ENCODE data around the gene LAMB1.

LAMB1 gene

DNA sequence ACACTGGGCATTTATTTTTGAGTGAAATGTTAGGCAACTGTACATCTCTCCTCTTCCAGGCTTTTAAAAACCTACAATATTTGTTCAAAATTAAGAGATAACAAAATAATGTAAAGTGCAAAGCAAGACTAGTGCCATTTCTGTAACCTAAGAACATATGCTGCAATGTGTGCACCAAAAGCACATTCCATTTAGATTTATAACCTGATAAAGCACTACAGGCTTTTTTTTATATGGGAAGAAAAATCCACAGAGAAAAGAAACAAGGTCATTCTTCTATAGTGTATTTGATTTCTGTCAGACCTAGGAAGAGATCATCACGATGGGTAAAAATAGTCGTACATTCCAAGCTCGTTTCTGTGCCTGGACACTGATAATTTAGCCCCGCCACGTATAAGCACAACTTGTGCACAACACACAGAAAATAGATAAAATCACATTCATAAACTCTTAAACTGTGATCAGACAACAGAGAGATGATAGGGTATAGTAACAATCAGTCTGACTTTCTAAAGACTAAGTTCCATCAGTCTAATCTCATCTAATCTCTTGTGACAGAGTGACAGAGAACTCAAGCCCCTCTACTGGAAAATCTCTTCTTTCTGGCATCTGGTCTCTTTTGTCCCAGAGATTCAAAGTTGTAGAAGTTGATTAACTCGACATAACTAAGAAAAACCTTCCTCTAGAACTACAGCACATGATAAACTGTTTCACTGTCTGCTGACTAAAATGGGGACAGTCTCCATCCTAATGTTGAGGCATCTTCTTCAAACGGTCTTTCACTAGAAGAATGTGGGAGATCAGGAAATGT, 6.7 kb downstream of the LAMB1 start:
- no peak for DNase-seq

DNA sequence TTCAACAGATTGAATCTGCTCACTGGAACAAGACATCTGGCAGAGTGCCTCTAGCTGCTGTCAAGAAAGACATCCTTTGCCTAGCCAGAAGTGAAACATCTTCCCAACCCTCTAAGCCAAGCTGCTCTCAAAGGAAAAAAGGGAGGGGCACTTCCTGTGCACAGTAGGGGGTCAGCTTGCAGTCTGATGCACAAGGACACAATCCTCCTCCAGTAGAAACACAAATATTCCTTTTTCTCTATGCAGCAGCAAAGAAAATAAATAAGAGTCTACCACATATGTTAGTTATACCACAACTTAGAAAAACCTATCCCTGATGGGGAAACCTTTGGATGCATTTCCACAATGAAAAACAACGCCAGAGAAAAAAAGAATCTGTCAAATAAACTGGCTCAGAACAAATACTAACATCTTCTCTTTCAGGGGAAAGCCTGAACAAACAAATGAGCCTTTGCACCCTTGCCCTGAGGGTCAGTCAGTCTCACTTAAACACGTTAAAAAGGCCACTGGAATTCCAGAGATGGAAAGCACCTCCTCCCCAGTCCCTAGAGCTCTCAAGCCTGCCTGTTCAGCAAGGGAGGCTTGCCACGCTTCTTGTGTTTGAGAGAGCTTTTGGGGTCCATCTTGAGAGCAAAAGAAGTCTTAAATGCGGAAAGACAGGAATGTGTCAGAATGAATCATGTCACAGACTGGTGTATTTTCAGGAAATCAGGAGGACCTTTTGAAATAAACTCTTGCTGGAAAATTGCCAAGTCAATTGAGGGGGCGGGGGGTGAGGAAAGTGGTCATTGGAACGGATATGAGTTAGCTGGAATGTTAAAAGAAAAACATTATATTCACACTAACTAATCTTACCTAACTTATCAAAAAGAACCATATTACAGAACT, 7.5 kb downstream of the LAMB1 start:
- DNase-seq: no peak

DNA sequence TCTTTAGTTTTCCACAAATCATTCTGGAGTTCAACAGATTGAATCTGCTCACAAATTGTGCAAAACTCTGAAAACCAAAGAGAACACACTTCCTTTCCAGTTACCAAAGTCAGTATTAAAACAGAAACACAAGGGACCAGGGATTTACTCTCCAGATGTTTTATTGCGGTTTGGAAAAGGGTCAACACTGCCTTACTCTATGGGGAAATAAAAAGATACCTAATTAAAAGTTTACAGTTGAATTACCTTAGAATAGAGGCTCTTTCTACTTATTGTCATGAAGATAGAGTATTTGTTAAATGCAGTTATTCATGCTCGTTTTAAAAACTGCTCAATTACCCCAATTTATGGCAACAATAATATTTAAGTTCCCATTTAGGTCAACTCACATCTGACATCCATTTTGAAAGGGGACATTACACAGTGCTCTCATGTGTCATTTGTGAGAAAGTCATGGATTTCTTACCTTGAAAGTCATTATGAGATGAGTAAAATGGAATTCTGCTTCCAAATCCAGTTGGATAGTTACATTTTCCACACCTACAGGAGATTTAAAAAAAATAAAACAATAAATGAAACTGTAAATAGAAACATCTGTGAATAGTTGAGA, 8.4 kb downstream of the LAMB1 start:
- no peak for DNase-seq

DNA sequence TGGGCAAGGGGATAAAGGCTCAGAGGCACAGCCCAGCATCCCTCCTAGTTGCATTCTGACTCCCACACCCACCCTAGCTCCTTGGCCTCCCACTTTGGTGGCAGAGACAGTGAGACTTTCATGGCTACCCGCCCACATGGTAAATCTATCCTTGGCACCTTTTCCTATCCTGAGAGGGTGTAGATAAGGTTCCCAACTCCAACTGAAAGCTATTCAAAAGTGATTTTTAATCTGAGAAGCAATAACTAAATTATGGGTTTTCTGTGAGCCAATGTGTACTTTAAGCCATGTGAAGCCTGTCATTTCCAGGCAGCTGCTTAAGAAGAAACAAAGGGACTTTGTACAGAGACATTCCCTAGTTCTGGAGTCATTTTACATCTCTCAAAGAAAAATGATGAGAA, 9.1 kb downstream of the LAMB1 start:
- no peak for DNase-seq

DNA sequence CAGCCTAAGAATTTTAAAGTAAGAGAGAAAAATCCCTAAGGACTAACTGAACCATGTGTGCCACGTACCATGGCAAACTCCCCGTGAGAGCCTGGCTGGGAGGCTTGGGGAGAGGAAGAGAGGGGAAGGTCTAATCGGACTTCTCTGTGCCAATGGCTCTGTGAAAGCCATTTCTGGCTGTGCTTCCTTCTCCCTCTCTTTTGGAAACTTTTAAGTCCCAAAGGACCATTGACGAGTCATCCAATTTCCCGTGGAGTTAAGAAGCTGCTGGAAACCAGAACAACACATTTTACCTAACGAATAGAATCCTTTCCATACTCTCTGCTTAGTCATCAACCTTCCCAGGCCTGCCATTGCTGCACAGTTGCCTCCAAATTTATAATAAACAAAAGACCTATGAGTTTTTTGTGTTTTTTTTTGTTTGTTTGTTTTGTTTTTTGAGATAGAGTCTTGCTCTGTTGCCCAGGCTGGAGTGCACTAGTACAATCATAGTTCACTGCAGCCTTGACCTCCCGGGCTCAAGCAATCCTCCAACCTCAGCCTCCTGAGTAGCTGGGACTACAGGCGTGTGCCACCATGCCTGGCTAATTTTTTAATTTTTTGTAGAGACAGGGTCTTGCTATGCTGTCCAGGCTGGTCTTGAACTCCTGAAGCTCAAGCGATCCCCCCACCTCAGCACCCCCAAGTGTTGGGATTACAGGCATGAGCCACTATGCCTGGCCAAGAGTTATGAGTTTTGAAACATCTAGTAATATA, 13.2 kb downstream of the LAMB1 start:
- DNase-seq: no peak

DNA sequence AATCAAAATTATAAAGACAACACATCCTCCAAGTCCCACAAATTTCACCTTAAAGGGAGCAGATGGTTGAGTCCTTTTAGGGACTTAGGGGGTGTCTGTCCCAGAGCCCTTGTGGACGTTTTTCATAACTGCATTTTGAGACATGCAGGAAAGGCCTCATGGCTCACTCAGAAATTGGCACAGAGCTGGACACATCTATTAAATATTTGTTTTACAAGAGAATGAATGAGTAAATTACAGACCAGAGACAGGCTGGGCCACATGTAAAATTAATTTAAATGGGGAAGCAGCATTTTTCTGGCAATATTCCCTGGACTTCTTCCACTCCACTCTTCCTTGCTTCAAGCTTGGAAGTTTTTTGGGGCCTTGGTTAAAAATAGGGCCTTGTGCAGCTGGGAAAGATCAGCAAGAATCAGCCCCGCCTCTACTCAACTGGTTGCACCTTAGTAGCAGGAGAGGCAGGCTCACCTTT, 20.0 kb downstream of the LAMB1 start:
- DNase-seq: no peak

DNA sequence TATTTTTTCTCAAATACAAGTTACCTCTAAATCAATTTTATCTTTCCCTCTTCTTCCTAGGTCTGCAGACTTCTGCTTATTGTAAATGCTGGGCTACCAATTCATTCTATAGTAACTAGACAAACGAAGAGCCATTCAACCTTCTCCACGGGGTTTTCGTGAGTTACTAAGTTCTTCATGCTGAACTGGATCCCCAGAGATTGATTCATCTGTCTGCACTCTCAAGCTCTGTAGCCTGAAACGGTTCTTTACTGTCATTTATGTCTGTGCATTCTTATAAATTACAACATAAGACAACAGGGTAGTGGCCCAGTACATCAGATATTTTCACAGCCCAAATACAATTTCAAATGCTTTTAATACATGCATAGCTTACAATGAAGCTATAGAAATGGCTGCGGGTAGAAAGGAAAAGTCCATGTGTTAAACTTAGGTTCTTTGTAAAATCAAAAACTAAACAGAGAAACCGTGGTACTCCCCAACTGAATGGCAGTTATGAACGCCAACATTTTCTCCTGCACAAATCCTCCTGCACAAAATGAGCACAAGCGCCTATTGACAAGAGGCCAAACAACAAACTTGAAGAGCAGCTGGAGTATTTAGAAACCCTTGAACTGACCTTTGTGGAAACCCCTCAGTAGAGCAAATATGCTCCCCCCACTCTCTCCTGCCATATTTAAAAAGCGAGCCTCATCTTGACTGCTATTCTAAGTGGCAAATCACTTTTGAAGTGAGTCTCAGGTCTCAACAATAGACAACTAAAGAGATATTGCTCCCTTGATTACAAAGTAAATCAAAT, 20.7 kb downstream of the LAMB1 start:
- DNase-seq: no peak

DNA sequence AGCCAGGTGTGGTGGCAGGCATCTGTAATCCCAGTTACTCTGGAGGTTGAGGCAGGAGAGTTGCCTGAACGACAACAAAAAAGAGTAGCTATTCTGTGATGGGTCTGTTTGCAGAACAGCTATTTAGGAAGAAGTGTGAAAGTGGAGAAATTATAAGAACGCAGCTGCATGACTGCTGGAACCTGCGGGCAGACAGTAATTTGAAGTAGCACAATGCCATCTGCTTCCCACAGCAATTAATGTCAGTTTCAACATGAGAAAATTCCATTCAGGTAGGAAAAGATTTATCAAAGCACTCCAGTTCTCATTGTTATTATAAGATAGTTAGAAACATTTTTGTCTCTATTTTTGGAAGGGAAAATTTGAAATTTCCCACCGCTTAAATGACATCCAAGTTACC, 21.5 kb downstream of the LAMB1 start:
- DNase-seq: no peak

DNA sequence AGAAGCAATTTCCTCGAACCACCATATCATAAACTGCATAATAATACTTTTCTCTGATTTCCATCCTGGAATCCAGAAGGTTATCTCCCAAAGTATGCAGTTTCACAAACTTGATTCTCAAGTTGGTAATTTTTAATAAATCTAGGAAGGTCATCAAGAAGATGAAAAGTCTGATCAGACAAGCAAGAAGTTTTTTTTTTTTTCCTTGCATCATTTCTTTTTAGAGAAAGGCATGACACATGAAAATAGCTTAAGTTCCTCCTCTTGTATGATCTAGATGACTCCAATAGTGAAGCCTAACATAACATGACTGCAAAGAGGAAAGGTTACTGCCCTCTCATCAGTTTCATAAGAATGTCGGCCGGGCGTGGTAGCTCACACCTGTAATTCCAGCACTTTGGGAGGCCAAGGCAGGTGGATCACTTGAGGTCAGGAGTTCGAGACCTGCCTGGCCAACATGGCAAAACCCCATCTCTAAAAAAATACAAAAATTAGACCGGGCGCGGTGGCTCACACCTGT, 22.2 kb downstream of the LAMB1 start:
- no peak for DNase-seq

DNA sequence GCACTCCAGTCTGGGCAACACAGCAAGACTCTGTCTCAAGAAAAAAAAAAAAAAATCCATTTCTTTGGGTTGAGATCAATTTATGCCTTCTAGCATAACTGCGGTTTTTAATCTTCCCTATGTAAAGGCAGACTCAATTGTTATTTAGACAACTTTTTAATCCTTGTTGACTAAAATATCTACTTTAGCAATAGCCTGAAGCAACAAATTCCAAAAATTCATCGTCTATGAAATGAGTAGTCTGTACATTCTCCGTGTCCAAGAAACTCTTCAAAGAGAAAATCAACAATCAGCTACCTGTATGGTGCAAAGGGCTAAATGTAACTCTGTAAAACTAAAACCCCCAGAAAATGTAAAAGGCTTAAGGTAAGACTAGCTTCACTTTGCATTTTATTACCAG, 22.8 kb downstream of the LAMB1 start:
- no peak for DNase-seq

DNA sequence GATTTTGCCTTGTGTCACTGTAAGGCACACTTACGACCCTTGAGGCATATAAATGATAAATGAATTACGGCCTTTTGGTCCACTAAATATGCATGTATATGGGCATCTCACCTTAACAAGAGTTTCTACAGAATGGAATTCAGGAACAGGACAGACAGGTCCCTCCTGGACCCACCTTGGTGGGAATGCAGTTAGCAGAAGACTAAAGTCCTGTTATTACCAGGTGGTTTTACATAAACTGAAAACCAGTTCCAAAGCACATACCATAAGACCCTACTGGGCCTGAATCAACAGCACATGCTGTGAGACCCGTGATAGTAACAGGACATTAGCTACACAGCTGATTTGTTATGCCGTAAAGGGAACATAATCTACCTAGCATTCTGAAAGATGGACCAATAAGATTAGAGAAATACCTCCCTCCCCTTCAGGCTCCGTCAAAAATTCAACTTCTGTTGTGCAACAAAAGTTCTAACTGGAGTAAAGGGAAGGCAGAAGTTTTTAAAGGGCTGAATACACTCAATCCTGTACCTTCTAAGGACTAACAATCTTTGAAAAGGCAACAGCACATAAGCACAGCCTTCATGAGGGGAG, 24.0 kb downstream of the LAMB1 start:
- no peak for DNase-seq

DNA sequence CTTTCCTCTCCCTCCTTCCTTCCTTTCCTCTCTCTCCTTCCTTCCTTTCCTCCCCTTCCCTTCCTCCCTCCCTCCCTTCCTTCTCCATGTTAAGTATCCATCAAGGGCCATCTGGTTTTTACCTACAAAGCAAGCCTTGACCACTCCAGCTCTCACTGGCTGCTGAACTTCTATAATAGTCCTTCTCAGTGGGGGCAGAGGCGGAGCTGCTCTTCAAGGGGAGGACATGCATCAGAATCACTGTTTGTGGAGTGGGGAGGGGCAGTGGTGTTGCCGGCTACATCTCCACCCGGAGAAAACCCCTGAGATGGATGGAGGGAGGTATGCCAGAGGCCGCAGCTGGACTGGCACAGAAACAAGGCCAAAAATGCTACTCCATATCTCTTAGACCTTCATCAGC, 25.9 kb downstream of the LAMB1 start:
- no peak for DNase-seq

DNA sequence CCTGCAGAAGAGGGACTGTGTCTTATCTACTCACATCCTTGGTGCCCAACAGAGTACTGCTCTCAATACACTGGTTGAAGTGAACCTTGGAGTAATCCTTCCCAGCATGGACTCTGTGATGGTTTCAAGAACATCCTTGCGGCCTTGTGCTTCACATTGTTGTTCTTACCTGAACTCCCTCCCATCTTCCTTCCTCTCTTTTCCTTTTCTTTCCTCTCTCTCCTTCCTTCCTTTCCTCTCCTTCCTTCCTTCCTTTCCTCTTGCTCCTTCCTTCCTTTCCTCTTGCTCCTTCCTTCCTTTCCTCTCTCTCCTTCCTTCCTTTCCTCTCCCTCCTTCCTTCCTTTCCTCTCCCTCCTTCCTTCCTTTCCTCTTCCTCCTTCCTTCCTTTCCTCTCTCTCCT, 26.3 kb downstream of the LAMB1 start:
- DNase-seq: no peak

DNA sequence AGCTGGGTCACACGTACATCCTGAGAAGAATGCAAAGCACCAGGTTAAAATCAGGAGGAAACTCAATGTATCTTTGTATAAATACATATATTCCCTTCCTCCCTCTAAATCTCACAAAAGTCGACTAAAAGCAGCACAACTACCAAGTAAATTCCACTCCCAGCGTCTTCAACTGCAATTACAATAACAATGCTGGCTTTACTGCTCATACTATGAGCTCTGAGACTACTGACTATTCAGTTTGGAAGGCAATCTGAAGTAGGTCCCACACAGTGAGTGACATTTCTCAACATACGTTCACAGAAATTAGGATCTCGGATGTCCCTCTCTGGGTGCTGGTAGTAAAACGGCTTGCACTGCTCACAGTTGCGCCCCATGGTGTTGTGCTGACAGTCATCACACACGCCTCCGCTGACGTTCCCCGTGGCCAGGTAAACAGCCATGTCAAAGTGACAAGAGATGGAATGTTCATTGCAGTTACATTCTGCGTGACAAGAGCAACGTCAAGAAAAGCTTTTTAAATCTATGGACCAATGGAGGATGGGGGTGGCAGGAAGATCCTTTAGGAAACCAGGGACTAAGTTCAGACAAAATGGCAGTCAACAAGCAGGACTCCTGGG, 27.5 kb downstream of the LAMB1 start:
- DNase-seq: no peak

DNA sequence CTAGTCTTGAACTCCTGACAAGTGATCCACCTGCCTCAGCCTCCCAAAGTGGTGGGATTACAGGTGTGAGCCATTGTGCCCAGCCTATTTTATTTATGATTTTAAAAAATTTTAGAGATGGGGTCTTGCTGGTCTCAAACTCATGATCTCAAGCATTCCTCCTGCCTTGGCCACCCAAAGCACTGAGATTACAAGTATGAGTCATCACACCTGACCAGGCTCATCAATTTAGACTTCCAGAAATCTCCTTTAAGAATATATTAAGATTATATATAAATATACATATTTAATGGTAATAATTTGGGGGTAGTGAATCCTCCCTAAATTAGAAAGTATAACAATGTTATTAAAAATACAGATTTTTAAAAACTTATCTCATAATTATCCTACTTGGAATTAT, 29.1 kb downstream of the LAMB1 start:
- no peak for DNase-seq

DNA sequence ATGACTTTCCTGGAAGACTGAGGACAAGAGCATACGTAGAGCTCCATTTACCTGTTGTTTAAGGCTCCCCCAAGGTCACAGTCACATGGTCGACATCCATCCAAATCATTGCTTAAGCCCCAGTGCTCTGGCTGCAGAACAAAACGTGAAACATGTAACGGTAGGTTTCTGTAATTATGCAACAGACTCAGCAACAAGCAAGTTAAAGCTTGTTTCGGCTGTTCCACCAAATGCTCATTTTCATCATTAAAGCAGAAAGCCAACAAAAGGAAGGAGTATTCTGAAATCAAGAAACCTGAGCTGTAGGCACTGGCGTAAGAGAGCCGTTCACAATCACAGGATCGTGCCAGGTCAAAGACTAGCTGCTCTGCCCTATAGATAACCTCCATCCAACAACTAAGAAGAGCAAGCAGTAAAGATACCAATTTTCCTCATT, 30.0 kb downstream of the LAMB1 start:
- DNase-seq: no peak

DNA sequence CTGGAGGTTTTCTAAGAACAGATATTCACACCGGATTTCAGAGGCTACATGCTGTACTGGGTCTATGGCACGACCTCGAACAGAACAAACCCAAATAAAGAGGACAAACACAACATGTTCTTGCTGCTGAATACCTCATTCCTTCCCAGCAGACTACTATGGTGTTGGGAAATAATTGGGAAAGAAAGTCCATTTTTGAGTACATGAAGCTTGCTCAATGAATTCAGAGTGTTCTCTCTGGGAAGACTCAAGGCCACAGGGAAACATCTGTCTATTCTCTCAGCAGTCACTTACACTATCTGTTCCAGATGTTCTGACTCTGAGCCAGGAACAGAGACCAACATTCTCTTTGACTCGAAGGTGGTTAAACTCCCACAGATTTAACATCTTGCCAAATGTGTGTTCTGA, 30.9 kb downstream of the LAMB1 start:
- no peak for DNase-seq

DNA sequence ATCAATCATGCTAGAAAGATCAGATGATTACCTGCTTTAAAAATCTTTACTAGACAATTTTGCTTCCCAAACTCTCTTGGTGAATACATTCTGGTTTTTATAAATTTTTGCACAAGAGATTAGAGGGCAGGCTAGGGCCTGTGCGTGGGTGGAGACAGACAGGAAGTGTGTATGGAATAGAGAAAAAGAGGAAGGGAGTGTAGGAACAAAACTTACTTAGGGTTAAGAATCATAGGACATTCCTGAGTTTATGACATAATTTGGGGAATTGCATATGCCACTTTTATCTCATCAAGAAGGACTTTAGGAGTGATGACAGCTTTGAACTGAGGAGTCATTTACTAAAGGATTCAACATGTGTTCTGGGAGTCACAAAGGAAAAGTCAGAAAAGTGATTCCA, 31.3 kb downstream of the LAMB1 start:
- no peak for DNase-seq

DNA sequence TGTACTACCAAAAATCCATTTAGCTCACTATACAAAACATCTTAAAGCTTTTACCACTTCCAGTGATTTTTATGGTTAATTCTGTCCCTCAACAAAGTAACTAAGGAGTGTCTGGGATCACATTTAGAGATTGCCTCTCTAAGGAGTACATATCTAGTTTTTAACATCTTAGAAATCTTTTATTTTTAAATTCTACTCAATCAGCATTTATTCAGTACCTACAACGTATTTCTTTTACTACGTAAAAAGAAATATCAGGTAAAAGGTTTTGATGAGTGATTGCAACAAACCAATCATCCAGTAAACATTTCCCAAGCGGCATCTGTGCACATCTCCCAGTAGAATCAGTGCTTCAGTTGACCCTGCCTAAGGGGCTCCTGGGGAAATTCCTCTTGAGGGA, 31.9 kb downstream of the LAMB1 start:
- no peak for DNase-seq

DNA sequence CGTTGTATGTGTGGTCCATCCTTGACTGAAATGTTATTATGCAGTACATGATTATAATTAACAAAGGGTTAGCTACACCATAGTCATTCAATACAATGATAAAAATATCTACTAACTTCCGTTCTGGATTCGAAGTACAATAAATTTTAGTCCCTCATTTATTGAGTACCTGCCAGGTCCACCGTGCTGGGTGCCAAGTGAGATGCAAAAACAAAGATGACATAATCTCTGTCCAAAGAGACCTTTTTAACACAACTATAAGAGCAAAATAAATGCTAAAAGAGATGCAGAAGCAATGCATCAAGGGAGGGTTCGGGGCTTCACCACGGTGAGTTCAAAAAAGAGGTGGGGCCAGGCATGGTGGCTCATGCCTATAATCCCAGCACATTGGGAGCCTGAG, 33.1 kb downstream of the LAMB1 start:
- DNase-seq: no peak

DNA sequence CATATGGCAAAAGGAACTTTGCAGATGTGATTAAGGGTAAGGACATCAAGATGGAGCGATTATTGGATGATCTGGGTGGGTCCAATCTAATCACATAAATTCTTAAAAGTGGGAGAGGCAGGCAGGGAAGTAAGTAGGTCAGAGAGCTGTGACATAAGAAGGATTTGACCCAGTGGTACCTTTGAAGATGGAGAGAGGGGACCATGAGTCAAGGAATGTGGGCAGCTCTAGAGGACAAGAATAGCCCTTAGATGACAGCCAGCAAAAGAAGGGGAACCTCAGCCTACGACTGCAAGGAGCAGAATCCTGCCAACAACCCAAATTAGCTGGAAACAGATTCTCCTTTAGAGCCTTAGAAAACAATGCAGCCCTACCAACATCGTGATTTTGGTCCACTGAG, 34.5 kb downstream of the LAMB1 start:
- DNase-seq: no peak

Data from stimulated activated naive CD4-positive, alpha-beta T cell treated with Interleukin-2 at 50 U/mL for 16 hours (primary cell).